T-helper 1 cell treated with Interleukin-12 subunit alpha and Interleukin-12 subunit beta and Interleukin-4 antibody, amounts not matched to agents 30 ng/mL and 1 ng/mL, for 36 hours (primary cell): ENCODE data around the gene PSMB7. TPM values are rescaled to one million over a fixed set of nuclear protein-coding genes. Genes with fewer than 3 reads are reported as not detected.

Experiments used
- intact Hi-C: fragments of 100-400 bp; cut with micrococcal nuclease; formaldehyde crosslinking; loops from one replicate; pipeline ENCODE4 v1.15.1; 2024
- total RNA-seq: library from RNA; stranded (reverse); gene quantifications from 2 replicates; pipeline ENCODE4 v1.2.3, GENCODE V29; 2022

The PSMB7 gene
- total RNA-seq, 1 donor from 2014 or later = 137 TPM

- intact Hi-C loops = no loop called here
These were observed 68.7 kb downstream of the PSMB7 start for GRCh38 chr9:124346347-124347163.

GRCh38 chr9:124345751-124346281 is 69.4 kb downstream of the PSMB7 start:
- intact Hi-C loops = no loop called here

GRCh38 chr9:124345063-124345462 is 70.2 kb downstream of the PSMB7 start:
- intact Hi-C loops = no loop called here

GRCh38 chr9:124344291-124345050 is 70.8 kb downstream of the PSMB7 start:
- intact Hi-C loops = no loop called here

- intact Hi-C loops = no loop called here
These were observed 71.5 kb downstream of the PSMB7 start for GRCh38 chr9:124343533-124344290.

- intact Hi-C loops = no loop called here
These were observed 72.3 kb downstream of the PSMB7 start for GRCh38 chr9:124342776-124343485.

GRCh38 chr9:124342402-124342775 is 72.9 kb downstream of the PSMB7 start:
- intact Hi-C loops = no loop called here

GRCh38 chr9:124341455-124342170 is 73.6 kb downstream of the PSMB7 start:
- intact Hi-C loops = no loop called here

- intact Hi-C loops = no loop called here
These were observed 74.8 kb downstream of the PSMB7 start for GRCh38 chr9:124340219-124341069.

GRCh38 chr9:124339603-124340146 is 75.6 kb downstream of the PSMB7 start:
- intact Hi-C loops = no loop called here

GRCh38 chr9:124337562-124337961 is 77.7 kb downstream of the PSMB7 start:
- intact Hi-C loops = no loop called here

GRCh38 chr9:124335320-124335707 is 79.9 kb downstream of the PSMB7 start:
- intact Hi-C loops = no loop called here

- intact Hi-C loops = no loop called here
These were observed 80.5 kb downstream of the PSMB7 start for GRCh38 chr9:124334568-124335319.

GRCh38 chr9:124333203-124333579 is 82.1 kb downstream of the PSMB7 start:
- intact Hi-C loops = no loop called here

GRCh38 chr9:124332361-124333202 is 82.7 kb downstream of the PSMB7 start:
- intact Hi-C loops = no loop called here

- intact Hi-C loops = no loop called here
These were observed 83.7 kb downstream of the PSMB7 start for GRCh38 chr9:124331580-124331979.

- intact Hi-C loops = no loop called here
These were observed 85.1 kb downstream of the PSMB7 start for GRCh38 chr9:124330011-124330697.
